Stimulated activated CD8-positive, alpha-beta memory T cell treated with anti-CD3 and anti-CD28 coated beads, Interleukin-2, amount 100 ng/mL, for 1 hour (primary cell): ENCODE measurements around the gene TREML2.
"Not testable (repeated sequence)": the region's sequence is repeated elsewhere in the genome, so short reads cannot be mapped to it uniquely, and the experiment has no call there.

Experiments used
- DNase-seq, 2 donors: peaks; one replicate each; pipeline ENCODE4 v3.0.0-alpha.2; 2020; ENCODE audit warnings: low read depth in 2 of 2

TREML2 gene

DNA sequence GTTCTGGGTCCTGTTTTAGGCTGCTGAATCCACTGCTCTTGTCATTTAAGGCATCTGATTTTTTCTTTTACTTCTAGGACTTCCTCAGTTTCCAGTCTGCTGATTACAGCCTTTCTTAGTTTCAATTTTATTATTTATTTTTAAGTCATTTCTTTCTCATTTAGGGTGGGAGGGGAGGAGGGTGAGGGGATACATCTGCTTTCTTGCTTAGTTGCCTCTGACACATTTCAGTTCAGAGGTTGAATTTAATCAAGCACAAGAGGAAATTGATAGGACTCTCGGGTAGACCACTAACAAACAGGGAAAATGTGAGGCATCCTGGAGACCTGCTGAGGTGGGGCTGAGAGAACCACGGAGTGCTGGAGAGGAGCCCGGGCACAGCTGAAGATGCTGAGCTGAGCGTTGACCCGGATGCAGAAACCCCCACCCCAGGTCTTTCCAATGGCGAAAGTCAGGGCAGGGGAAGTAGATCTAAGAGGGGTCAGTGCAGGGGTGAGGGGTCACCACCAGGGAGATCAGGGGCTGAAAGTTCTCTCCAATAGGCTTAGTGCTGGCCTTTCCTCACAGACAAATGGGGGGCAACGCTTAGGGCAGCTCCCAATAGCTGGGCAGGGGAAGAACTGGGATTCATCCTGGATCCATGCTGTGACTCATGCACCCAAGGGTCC is 7.6 kb upstream of the TREML2 start:
- DNase-seq = no peak

DNA sequence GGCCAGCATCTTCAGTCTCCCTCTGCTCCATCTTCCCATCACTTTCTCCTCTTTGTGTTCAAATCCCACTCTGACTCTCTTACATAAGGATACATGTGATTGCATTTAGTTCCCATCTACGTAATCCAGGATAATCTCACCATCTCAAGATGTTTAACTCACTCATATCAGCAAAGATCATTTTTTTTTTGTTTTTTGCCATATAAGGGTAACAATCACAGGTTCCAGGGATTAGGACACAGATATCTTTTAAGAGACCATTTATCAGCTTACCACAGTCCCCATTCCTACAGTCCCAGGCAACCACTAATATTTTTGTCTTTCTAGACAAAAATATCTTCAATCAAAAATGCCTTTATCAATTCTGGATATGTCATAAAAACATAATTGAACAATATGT is 3.2 kb upstream of the TREML2 start:
- no peak for DNase-seq

DNA sequence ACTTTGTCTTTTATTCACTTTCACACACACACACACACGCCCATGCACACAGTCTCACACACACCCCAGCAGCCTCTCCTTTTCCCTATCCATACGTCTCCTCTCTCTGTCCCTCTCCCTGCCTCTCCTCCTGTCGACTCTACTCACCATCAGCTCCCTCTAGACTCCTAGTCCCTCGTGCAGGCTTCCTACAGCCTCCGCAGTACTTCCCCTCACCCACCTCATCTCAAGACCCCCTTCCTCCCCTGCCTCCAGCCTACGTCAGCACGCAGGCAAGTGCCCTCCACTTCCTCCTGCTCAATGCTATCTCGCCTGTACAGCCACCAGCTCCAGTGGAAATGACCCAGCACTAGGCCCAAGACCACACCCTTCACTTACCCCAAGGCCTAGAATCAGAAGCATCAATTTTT is 820 bp upstream of the TREML2 start:
- DNase-seq = no peak

DNA sequence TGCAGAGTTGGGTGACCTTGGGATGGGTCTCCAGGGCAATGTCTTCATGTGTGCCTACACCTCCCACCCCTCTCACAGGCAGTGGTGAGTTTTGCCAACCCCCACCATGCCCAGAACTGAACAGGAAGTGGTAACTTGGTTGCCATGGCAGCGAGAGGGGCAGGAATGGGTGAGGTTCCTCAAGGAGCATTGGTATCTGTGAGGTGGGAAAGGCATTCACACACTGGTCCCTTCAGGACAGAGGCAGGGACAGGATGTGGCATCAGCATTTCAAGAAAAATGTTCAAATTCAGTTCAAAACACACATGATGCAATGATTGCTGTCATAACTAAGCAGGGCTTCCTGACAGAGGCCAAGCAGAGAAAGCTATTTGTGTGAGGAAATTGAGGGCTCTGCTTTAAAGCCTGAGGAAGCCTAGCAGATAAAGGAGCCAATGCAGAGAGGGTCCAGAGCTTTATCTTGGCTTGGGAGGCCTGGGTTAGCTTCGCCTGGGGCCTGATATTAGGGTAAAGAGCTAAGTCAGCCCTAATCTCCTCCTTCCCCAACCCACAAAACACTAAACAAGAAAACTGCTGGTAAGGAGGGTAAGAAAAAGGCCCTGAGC is 551 bp downstream of the TREML2 start:
- DNase-seq = peak; percentile 20 to 40

DNA sequence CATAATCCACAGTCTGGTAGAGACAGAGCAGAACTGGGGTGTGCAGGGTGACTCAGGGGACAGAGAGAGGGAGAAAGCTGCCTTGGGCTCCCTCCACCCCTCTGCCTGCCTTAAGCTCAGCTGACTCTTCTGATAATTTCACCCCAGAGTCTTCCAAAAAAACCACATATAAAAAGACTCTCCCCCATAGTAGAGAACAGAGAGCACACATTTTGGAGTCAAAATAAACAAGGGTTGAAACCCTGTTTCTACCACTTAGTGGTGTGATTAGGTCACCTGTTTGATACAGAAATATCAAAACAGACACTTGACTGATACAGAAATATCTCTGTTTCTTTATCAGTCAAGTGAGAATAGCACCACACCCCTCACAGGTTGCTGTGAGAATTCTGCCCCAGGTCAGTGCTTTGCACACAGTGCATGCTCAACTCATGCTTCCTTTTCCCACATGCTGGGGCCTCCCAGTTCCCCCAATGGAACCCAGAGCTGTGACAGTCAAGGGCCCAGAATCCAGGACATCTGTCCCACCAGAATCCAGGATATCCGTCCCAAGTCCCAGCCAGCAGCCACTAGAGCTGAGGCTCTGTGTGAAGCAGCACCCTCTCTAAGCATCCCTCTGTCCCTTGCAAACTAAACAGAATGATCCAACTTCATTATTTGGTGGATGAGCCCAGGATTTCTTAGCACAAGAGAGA is 1.2 kb downstream of the TREML2 start:
- DNase-seq = no peak

DNA sequence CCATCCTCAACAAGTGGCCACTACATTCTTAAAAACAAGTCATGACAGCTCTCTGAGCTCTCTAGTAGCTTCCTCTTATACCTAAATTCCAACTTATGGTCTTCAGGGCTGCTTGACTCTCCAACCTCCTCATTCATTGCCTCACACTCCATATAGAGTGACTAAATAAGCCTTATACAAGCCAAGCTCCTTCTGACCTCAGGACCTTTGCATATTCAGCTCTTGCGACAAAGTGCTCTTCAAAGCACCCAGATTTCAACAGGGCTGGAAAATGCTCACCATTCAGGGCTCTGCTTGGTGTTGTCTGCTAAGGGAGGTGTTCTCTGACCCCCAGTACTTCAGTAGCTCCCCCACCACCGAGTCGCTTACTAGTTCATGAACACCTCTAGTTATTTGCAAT is 3.7 kb downstream of the TREML2 start:
- DNase-seq = no peak

DNA sequence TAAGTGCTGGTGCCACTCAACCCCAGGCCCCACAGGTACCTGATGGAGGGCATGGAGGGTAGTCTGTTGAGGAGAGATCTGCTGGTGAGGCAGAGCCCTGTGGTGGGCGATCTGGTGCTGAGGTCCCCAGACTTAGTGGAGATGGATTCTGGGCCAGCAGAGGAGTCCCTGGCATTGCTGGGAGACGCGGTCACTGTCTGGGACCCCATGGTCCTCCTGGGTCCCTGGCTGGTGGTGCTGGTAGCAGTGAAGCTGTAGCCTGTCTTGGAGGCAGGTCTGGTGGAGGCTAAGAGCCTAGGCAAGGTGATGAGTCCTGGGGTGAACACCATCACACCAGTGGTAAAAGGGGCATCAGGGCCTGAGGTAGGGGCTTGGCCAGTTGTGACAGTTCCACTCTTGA is 6.6 kb downstream of the TREML2 start:
- DNase-seq = no peak

DNA sequence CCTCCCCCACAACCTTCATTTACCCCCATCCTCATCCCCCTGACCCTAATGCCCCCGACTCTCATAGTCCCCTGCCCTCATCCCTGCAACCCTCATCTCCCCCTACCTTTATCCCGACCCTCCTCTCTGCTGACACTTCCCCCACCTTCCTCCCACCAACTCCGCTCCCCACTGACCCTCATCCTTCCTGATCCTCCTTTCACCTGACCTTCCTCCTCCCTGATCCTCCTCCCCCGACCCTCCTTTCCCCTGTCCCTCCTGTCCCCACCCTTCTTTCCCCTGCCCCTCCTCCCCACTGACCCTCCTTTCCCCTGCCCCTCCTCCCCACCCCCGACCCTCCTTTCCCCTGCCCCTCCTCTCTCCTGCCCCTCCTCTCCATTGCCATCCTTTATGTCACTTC is 7.1 kb downstream of the TREML2 start:
- DNase-seq = no peak

DNA sequence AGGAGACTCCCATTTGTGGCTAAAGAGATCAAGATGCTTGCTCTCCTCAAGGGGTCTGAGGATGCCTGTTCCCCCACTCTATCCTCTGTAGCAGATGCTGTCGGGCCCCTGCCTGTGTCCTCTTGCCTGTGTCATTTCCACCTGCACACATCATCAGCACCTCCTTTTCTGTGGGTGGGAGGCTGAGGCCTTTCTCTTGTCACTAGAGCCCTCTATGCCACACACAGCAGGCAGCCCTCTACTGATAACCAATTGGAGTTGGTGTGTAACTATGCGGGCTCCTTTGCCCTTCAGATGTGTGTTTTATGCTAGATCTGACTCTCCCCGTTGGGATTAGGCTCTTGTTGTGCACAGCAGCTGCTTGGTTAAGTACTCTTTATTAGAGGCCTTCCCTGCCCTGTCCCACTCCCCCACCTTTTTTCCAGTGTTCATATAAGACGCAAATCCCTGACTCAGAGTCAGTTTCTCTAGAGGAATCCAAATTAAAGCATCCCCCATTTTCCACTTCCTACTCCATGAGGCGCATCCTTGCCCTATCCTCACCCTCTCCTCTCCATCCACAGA is 7.7 kb downstream of the TREML2 start:
- DNase-seq = no peak

DNA sequence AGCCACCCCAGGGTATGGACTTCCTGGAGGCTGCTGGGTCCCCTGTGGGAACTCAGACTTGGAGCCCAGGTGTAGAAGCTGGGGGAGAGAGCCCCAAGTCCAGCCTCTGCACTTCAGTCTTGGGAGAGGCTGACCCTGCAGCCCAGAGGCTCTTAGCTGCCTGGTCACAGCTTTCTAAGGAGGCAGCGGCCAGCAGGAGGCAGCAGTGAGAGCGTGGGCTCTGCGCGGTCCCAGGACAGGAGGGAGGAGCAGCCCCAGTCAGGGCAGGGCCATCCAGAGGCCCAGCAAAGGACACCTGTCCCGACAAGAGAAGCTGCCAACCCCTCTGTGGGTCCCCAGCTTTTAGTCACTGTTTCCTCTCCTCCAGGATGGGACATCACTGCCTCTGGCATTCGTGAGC is 9.4 kb downstream of the TREML2 start:
- DNase-seq = no peak

DNA sequence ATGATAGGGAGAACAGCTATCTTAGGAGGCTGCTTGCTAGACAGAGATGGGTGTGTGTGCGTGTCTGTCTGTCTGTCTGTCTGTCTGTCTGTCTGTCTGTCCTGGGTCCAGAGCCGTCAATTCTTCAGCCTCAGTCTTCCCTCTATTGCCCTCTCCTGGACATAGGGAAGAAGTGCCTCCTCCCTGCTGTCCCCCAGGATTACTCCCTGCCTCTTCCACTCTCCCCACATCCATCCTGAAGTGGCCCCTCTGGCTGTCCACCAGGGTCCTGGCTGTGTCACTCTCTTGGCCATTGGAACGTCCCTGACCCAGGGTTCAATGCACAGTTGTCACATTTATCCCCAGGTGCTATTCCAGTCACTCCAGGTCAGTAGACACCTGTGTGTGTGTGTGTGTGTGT is 10.2 kb downstream of the TREML2 start:
- DNase-seq = no peak

DNA sequence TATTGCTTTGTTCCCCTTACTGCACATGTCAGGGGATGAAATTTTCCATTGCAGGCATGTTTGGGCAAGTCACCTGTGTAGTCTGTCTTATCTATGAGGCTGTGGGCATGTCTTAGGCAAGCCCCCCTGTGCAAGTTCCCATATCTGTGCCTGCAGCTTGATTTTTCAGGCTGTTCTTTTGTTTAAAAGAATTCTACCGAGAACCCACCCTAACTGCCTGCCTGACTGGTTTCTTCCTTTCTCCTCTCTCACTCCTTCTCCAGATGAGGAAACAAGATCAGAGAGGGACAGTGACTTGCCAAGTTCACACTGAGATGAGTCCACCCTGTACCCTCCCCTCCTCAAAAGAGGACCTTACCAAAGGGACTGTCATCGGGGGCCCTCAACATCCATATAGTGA is 11.0 kb downstream of the TREML2 start:
- DNase-seq = no peak

DNA sequence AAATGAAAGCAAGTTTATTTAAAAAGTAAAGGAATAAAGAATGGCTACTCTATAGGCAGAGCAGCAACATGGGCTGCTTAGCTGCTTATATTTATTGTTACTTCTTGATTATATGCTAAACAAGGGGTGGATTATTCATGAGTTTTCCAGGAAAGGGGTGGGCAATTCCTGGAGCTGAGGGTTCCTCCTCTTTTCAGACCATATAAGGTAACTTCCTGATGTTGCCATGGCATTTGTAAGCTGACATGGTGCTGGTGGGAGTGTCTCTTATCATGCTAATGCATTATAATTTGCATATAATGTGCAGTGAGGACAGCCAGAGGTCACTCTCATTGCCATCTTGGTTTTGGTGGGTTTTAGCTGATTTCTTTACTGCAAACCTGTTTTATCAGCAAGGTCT is 11.9 kb downstream of the TREML2 start:
- DNase-seq = not testable (repeated sequence)

DNA sequence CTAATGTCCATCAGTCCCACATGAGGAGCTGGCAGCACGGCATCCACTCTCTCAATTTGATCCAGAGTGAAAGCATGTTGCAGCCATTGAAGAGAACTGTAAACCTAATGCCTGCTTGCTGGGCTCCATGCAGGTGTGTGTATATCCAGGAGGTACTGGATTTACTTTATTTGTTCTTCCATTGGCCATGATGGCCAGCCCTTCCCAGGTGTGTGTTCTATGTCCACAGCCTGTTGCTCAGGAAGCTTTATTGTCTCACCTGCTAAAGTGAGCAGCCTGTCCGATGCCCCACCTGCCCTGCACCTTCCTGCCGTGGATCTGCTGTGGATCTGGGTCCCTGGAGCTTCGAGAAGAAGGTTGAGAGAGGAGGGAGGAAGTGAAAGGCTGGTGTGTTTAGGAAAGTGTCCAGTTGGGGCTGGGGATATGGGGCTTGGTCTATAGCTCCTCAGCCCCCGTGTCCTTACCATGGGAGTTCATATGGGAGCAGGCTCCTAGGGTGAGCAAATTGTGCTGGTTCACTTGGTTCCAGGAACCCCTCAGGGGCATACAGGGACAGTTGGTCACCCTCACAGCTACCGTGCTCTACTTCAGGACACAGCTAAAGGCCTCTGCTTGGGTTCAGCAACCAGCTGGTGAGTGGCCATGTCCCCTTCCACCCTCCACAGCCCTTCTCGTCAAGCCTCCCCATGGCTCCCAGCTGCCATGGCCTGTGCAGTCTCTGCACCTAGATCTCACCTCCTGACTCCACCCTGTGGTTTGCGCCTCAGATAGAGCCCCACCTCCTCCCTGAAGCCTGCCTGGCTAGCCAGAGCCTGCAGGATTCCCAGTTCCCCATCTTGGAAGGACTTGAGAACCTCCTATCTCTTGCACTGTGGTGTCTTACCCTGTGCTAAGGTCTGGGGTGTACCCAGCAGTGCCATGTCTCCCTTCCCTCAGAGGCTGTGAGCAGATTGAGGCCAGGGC is 12.7 kb downstream of the TREML2 start:
- no peak for DNase-seq

DNA sequence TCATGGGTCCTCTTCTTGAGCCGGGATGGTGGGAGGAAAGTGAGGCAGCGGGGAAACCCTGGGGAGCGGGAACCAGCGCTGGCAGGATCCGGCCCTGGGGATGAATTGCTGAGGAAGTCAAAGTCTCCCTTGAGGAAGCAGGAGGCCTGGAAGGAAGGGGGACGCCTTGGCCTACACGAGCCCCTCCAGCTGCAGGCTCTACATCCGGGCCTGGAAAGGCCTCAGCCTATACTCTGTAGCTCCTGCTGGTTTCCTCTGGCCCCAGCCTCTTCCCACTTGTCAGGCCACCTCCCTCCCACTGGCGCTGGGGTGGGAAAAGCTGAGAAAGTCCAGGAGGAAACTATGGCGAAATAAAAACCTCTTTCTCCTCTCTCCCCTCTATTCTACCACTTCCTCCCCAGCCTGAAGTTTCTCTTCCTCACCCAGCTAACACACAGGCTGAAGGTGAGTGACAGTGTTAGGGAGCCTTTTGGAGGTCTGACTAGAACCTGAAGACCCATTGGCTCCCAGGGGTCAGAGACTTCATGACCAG is 14.9 kb downstream of the TREML2 start:
- no peak for DNase-seq

DNA sequence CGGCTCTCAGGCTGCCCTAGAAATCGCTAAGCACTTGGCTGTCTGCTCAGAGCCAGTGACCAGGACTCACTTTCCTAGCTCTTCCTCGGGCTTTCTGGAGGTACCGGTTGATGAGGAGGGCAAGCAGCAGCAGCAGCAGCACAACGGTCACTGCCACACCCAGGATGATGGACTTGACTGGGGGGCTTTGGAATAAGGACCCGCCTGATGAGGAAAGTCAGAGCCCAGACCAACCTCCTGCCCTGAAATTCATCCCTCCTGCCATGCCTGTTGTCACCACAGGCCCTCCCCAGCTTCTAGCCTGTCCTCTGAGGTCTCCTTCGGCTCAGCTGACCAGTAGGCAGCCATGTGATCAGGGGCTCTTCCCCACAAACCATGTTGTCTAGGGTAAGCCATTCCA is 16.2 kb downstream of the TREML2 start:
- DNase-seq = no peak

DNA sequence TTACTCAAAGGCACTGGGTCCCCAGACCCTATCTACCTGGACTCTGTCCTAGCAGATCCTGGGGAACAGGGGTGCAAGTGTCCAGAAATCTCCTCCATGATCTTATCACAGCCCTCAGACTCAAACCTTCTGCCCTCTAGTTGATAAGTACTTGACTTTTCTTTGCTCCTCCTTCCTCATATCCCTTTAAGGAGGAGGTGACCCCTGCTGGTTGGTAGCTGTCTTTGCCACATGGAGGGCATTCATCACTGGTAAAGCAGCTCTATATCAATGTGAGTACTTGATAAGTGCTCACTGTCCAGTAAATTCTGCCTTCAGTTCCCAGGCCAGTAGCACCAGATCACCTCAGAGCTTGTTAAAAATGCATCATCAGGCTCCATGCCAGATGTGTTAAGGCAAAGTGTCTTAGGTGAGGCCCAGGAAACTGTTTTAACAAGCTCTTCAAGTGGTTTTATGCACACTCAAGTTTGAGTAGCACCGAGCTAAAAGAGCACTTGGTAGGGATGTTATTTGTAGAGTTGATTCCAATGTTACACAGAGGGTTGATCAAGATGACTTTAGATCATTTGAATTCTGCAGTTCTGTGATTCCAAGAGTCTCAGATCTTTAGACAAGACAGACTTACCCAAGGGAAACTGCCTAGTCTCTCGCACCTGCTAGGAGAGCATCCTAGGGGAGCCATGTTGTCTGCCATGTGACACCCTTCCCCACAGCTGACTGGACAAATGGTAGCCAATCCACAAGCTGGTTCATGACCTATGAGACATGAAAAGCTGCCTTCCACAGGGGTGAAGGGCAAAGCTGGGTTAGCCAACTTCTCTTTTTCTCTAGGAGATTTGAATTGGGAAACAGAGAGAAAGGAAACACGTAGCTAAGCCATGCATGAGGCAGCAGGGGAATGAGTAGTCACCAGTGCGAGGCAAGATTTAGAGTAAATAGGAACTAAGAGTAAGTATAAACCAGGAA is 18.6 kb downstream of the TREML2 start:
- DNase-seq = no peak

DNA sequence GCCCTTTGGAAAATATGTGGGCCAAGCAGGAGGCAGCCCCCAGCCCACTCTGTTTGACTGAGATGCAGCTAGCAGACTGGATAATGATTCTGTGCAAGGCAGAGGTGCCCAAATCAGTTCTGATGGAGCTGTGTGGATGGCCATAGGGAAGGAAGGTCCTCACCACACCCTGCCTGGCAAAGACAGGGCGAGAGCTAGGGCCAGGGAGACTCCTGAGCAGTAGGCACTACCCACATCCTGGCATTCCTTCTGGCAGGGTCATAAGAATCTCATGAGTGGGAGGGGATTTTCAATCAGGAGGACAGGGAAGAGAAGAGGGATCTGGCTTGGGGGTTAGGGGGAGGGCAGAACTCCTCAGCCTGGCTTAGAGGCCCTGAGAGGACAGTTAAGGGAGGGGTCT is 19.4 kb downstream of the TREML2 start:
- no peak for DNase-seq

DNA sequence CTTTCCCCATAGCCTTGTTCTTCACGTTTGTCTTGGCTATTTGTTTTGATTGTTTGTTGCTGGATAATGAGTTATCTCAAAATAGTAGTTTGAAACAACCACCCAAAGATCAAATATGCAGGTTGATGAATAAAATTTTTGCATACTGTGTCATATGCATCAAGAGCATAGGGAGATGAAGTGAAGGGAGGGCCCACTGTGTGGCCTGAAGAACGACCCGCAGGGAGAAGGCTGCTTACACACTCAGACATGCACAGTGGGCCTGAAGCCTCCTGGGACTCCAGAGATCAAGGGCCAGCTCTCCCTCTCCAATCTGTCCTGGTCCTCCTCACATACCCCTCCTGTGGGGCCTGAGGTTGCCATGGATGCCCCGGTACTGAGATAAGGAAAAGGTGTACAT is 21.8 kb downstream of the TREML2 start:
- DNase-seq = no peak

DNA sequence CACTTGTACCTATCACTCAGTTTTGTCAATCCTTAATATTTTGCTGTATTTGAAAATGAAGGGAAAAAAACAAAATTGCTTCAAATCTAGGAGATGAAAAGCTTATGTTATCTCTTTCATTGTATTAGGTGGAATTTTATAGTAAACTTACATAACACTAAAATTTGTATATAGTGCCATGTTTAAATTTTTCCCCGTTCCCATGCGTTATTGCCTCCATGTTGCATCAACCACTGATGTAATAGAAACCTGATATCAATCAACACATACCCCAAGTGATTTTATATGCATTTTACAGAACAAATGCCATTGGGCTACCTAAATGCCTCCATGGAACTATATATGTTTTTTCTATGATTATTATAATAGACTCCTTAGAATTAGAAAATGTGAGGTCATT is 23.3 kb downstream of the TREML2 start:
- no peak for DNase-seq
